HG02642 (cell line): ENCODE data around the gene DCLK3.

Experiments used
- ATAC-seq: cut with Tn5 transposase; IDR thresholded peaks from one replicate; pipeline ENCODE4 v1.9.1; 2021; ENCODE audit warnings: mild to moderate bottlenecking; ENCODE audit not compliant: unreplicated experiment, poor library complexity

The DCLK3 gene, protein sequence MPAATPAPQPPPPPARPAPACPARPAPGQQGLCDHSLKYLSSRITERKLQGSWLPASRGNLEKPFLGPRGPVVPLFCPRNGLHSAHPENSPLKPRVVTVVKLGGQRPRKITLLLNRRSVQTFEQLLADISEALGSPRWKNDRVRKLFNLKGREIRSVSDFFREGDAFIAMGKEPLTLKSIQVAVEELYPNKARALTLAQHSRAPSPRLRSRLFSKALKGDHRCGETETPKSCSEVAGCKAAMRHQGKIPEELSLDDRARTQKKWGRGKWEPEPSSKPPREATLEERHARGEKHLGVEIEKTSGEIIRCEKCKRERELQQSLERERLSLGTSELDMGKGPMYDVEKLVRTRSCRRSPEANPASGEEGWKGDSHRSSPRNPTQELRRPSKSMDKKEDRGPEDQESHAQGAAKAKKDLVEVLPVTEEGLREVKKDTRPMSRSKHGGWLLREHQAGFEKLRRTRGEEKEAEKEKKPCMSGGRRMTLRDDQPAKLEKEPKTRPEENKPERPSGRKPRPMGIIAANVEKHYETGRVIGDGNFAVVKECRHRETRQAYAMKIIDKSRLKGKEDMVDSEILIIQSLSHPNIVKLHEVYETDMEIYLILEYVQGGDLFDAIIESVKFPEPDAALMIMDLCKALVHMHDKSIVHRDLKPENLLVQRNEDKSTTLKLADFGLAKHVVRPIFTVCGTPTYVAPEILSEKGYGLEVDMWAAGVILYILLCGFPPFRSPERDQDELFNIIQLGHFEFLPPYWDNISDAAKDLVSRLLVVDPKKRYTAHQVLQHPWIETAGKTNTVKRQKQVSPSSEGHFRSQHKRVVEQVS

DNA sequence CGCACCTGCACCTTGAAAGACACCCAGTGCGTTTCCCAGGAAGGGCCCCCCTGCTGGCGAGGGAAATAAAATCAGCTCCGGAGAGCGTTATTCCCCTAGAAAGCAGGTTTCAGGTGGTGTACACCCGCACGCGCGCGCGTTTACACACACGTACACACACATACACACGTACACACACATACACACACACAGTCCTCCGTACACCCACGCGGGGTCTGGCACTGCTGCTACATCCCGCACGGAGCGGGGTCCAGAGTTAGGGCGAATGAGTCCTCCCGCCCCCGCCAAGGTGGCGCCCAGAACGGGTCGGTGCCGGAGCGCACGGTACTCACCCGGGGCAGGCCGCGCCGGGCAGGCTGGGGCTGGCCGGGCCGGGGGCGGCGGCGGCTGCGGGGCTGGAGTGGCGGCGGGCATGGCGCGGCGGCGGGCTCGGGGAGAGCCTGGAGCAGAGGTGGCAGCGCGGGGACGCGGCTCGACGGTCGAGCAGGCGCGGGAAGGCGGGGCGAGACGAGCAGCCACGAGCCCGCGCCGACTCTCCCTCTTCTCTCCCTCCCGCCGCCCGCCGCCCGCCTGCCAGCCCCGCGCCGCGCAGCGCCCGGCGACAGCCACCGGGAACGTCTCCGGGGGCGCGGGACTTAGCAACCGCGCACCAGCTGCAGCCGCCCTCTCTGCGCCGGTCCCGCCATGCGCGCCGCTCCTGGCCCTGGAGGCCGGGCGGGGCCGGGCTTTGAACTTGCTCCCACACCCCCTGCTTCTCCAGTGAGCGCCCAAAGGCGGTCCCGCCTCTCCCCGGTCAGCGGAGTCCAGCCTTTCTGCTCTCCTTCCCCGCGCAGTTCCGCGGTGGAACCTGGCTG is at the start of gene DCLK3:
Gene DCLK3 (minus strand): TSS at position 704 of the 854 bp plus-strand sequence. CDS start 290 bp downstream, at position 414.
- no peak for ATAC-seq

DNA sequence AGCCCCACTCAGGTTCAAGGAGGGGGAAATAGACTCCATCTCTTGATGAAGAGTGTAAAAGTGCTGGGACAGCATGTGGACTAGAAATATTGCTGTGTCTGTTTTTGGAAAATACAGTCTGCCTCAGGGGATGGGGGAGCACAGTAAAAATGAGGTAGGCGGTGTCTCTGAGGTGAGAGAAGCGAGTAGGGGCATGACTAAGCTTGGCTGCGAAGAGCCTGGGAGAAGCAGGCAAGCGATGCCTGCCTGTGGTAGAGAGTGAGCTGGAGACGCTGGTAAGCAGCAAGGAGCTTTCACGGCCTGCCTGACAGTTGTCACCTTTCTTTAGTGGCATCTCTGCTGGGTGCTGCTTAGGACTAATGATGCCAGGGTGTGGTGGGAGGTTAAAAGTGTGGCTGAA is 49.0 kb upstream of the DCLK3 start:
- no peak for ATAC-seq

DNA sequence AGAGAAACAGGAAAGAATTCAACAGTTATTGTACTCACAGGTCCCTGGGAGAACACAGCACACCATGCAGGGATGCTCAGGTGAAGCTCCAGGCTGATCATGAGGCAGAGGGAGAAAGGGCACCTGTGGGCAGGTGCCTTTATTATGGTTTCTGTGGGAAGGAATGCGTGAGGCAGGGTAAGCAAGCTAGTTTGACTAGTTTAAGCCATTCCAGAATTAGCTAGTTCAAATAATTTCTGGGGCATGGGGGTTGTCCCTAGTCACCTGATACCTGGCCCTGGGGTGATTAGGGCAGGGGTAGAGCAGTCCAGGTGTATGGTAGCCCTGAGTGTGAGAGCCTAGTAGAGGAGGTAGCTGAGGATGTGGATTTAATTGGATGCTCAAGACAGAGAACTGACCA is 47.9 kb upstream of the DCLK3 start:
- no peak for ATAC-seq

DNA sequence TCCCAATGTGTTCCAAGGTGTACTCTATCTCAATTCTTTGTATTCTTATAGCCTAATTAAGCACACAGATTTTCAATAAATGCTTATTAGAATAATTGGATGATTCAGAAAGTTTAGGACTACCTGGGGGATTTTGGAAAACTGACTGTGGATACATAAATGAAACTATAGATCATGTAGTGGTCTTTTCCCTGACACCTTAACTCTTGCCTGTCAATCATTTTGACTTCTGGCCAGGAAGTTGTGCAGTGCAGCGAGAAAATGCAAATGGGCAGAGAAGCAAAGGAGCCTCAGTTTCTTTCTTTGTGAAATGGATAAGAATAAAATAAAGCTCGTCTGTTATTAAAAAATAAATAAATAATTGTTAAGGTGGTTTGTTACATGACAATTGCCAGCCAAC is 47.4 kb upstream of the DCLK3 start:
- ATAC-seq, result no peak

DNA sequence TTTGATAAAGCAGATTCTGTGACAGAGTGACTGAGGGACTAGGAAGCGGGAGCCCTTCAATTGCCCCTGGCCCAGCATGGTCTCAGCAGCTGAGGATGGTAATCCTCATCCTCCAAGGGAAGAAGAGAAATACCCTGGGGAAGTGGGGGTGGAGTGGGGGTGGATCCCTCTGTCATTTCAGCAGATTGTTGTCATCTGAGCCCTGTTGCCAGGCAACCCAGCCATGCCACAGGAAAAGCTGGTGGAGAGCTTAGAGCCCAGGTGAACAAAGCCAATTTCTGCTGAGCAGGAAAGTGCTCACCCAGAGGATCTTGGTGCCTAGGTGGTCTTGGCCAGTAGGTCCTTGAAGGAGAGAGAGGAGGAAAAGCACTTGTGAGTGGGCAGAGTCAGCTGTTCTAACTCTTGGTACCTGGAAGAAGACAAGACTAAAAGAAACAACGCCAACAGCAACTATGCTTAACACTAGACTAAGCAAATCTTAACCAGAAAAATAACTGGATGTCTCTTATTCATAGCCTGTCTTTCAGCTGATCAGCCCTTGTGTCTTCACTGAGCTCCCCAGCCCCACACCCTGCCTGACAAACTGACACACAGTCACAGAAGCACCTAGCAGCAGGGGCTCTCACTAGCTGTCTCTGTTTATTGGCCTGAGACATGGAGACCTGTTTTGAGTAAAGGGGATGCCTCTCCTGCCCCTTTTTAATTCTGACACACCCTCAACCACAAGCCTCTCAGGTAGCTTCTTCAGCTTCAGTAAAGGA is 40.1 kb upstream of the DCLK3 start:
- no peak for ATAC-seq

DNA sequence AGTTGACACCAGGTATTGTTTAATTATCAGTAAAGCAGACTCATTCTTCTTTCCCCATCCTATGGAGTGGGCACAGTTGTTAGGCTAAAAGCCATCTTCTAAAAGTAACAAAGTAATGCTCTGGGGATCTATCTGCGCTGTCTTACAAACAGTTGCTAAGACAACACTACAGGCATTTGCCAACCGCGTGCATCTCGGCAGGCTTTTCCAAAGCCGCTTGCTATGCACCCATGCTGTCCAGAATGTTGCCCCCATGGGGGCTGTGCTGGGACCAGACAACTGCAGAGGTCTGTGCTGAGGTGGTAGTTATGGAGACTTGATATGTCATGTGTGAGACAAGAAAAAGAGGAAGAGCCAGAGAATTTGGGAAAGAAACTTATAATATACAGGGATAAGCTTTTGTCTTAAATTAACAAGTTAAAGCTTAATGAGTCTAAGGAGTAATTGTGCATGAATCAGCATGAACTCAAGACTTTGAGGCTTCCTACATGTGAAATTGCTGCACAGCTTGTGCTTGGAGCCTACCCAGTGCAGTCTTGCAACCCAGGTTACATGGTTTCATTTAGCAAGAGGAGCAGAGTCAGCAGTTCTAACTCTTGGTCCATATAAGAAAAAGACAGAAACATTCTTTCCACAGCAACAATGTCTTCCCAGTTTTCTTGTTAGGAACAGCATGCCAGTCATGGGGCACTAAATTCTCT is 38.9 kb upstream of the DCLK3 start:
- ATAC-seq, result no peak

DNA sequence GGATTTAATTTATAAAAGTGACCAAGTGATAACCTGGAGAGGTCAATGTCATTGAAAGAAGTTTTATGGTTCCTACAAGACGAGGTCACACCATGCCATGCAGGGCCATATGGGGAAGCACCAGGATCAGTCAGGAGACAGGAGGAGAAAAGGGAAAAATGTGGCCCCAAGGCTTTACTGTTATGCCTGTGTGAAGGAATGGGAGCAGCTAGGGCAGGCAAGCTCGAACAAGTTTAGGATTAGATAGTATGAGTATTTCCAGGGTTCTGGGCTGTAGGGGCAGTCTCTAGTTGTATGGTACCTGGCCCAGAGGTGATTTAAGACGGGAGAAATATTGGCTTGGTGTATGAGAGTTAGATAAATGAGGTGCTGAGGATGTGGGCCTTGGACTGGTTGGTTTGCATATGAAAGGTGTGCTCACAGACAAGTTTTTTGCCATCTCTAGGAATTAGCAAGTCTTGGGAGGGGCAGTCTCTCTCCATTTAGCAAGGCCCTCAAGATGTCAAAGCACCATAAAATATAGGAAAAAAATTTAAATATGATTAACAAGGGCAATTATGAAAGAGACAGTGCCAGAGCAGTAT is 36.3 kb upstream of the DCLK3 start:
- ATAC-seq, result no peak

DNA sequence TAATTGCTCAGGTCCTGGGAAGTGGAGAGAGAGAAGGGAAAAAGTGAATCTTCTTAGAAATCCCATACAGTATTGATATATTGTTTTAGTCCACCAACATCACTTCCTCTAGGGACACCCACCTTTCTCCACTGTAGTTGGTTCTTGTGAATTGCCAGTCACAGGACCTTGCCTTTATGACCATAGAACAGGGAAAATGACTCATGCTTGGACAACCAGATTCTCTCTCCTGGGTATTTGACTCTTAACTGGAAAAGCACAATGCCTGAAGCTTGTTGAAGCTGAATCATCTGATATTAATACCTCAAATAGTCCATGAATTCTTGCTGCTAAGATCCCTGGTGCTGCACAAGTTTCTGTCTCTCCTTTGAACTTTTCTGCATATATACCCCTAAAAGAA is 32.5 kb upstream of the DCLK3 start:
- ATAC-seq, result no peak

DNA sequence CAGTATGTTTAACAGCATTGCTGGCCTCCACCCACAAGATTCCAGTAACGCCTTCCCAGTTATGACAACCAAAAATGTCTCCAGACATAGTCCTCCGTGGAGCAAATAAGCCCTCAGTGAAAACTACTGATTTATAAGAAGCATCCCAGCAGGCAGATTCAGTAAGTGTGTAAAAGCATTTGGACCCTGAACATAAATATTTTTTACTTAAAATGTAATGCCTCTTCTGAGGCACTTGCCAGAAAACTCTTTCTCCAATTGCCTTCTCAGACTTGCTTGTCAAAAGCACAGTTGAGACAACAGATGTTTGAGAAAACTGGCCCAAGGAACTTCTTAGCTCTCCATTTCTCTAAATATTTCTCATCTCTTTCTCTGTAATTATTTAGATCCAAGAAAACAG is 31.8 kb upstream of the DCLK3 start:
- ATAC-seq, result no peak

DNA sequence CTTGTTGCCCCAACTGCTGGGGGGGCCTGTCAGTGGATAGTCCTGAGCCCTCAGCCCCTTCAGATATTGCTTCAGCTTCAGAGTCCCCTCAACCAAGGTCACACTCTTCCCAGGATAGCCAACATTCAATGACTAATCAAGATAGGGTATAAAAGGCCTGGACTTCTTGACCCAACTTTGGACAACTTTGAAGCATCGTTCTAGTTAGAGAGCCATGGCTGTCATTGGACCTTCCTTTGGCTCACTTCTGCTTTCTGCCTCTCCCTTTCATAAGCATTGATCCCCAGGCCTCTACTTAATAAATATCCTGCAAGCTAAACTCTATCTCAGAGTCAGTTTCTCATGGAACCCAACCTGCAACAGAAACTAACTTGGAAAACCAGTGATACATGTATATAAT is 31.3 kb upstream of the DCLK3 start:
- ATAC-seq, result no peak

DNA sequence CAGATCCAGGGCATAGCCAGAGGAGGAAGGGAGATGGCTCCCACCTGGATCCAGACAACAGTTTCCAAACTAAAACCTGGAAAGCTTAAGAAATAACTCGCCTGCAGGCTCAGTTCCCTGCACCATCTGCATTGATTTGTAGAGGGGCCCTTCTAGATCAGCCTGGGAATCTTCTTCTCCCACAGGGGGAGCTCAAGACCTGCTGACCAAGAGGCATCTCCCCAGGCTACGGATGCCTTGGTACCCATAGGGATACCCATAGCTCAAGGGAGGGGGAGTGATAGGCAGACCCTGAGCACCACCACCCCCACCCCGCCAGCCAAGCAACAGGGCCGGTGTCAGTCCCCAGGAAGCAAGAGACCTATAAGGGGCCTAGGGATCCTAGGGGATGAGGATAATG is 28.0 kb upstream of the DCLK3 start:
- peak; percentile 73 for ATAC-seq

DNA sequence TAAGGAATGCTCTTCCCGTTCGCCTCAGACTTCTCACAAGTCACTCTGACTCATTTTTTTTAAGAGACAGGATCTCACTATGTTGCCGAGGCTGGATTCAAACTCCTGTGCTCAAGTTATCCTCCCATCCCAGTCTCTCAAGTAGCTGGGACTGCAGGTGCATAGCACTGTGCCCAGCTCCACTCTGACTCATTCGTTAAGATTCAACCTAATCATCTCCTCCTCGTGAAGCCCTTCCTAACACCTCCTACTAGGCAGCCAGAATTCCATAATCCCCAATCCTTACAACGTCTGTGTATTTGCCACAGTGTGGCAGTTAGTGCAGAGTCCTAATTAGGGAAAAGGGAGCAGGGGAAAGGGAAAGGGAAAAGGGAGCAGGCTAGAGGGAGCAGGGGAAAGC is 26.4 kb upstream of the DCLK3 start:
- no peak for ATAC-seq

DNA sequence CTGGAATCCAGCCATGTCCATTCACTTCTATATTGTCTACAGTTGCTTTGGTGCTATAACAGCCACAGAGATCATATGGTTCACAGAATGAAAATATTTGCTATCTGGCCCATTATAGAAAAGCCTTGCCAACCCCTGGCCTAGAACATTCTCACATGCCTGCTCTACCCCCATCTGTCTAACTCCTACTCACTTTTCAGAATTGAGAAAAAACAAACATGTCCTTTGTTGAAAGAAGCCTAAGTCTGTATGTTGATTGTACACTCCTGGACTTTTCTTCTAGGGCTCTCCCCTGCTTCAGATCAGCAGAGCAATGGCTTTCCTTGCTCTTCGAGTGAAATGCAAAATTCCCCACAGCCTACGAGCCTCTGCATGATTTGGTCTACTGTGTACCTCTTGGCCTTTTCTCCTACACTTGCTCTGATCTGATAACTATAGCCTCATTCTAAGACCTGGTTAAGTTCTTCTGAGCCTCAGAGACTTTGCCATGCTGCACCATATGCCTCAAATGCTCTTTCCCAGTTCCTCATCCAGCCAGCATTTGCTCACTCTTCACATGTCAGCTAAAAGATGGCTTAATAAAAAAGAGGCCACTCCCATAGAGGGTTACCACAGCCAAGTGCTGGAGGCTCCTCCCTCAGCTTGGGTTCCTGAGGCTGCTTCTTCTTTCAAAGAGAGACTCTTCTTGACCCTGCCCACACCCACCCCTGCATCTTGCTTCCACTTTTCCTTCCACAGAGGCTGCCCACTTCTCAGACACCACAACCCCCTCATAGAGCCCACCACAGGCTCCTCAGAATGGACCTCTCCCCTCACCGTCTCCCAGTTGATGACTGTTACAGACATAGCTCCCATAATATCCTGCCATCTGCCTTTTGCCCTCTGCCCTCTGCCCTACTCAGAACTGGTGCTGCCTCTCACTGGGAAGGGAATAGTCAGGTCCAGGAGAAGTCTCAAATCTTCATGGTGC is 22.9 kb upstream of the DCLK3 start:
- no peak for ATAC-seq

DNA sequence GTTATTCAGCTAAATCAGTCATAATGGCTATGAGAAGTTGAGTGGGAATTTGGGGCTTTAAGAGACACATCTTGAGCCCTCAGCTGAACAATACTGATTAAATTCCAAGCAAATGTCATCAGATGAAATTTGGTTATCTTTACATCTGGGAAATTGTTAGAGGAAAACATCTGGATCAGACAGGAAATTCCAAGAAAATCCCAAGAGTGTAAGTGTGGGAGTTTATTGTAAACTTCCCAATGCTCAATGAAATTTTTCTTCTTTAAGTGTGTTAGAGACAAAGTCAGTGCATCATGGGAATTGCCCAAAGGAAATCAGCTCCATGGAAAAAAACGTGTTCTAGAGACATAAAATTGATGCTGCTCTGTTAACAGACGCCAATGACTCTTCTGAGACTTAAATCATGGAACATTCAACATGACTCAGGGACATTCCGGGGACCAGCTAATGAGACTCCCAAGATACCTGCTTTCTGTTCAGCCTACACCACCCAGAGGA is 19.8 kb upstream of the DCLK3 start:
- ATAC-seq, result no peak

DNA sequence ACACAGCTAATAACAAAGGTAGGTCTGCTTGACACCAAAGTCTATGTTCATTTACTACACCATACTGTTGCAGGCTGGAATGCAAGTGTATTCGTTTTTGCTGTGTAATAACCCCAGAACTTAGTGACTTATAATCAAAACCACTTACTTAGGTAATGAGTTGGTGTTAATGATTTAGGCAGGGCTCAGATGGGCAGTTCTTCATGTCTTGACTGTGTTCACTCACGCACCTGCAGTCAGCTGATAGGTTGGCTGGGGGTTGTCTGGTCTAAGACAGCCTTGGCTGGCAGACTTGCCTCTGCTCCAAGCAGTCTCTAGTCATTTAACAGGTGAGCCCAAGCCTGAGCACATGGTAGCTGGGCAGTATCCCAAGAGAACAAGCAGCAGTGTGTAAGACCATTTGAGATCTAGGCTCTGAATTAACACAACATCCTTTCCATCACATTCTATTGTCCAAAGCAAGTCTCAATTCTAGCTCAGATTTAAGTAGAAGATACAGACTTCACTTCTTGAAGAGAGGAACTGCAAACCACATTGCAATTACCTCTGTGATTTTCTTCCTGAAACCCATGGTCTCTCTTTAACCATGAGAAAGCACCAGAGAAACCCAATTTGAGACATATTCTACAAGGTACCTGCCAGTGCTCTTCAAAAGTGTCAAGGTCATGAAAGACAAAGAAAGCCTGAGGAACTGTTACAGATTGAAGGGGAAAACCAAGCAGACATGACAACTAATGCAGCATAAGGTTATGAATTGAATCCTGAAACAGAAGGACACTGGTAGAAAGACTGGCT is 13.3 kb upstream of the DCLK3 start:
- peak; percentile 80 for ATAC-seq

DNA sequence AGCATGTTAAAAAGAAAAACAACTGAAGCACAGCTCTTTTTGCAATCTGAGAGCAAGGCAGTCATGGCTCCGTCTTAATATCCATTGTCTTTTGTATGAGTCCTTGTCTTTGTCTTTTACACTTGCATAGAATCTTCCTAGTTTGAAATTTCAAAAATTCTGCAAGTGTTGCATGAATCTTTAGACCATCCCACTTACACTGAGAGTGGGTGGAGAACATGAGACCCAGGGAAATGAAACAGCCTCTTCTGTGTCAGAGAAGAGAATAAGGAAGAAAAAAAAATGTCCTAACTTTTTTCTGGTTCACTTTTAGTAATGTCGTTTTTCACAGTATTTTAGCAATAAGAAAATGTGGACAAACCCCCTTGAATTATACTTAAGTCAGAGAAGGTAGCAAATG is 12.1 kb upstream of the DCLK3 start:
- ATAC-seq, result no peak

DNA sequence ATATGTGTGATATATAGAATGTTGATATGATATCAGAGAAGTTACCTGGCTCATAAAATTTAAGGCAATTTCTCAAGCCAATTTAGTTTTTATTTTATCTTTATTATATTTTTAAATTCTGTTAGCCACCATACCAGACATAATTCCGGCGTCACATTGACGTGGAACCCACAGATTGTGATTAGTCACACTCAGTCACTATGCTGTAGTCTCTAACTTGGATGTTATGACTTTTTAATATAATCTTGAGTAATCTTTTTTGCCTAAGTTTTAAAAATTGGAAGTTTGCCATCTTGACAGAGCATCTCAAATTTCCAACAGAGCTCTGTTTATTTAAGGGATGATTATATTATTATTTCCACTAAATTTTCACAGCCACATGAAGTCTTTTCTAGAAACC is 9.7 kb upstream of the DCLK3 start:
- no peak for ATAC-seq
